Measurements from ENCODE around the gene CYB5B. TPM values are rescaled to one million over a fixed set of nuclear protein-coding genes. Genes with fewer than 3 reads are reported as not detected.

The CYB5B gene
- total RNA-seq, 3 donors from 2014 or later (not counting 1 experiment from before 2014, with no cell fraction given) = 73.1 to 106 (median 88.4) TPM

GRCh38 chr16:69451166-69451565 lies 26.7 kb downstream of the CYB5B start:
- no peaks in the 10 kb centered on the region for H3K9me3 Mint-ChIP-seq
- H3K4me3 Mint-ChIP-seq = no peak overlapping the region
- H3K27ac ChIP-seq (ENCODE audit: low read length) = no peak overlapping the region
- H3K4me1 Mint-ChIP-seq = peaks cover 52 to 58% of the 10 kb centered on the region in 2 donors
- H3K9me3 ChIP-seq (ENCODE audit: control insufficient read depth, insufficient read depth, low read length) = no peaks in the 10 kb centered on the region
- H3K36me3 ChIP-seq (ENCODE audit: control insufficient read depth, insufficient read depth, low read length) = peaks cover 32% of the 10 kb centered on the region
- H3K4me3 ChIP-seq (ENCODE audit: low read length) = no peak overlapping the region
- H3K27me3 ChIP-seq (ENCODE audit: control insufficient read depth, insufficient read depth, low read length) = no peaks in the 10 kb centered on the region
- ATAC-seq (no peak), DNase-seq (no peak)
- no peaks in the 10 kb centered on the region for H3K27me3 Mint-ChIP-seq (ENCODE audit: low read depth in 2 of 2)
- intact Hi-C loops (cut with micrococcal nuclease) = loop anchor here (10.0 kb wide), 1 partner anchor 126 kb away; no protein-coding TSS in a partner anchor
- peaks cover 27% of the 10 kb centered on the region for H3K36me3 Mint-ChIP-seq
- H3K4me1 ChIP-seq (ENCODE audit: control insufficient read depth, insufficient read depth, low read length) = peaks cover 27% of the 10 kb centered on the region
- no peak for TF ChIP-seq CTCF (IDR thresholded peaks at IDR 0.05)
- WGBS (ENCODE audit: insufficient coverage) = 74% methylated on average over 3 of the region's 4 CpGs
- H3K27ac Mint-ChIP-seq = peak overlapping the region; percentile 63 to 70

GRCh38 chr16:69453936-69454335 lies 29.5 kb downstream of the CYB5B start:
- Mint-ChIP-seq H3K9me3 (no peaks in the 10 kb centered on the region), H3K4me1 (peaks cover 66 to 73% of the 10 kb centered on the region in 2 donors), H3K4me3 (peak overlapping the region; percentile 87), H3K27me3 (ENCODE audit: low read depth in 2 of 2) (no peaks in the 10 kb centered on the region), H3K27ac (peak overlapping the region; percentile 94 to 96), H3K36me3 (peaks cover 14% of the 10 kb centered on the region)
- intact Hi-C loops (cut with micrococcal nuclease) = loop anchor here (1.0 to 10.0 kb wide), 2 partner anchors 10 to 129 kb away; no protein-coding TSS in a partner anchor
- DNase-seq (no peak), ATAC-seq (peak; percentile 52 to 64 (median 59))
- no peaks in the 10 kb centered on the region for H3K27me3 ChIP-seq (ENCODE audit: control insufficient read depth, insufficient read depth, low read length)
- H3K4me1 ChIP-seq (ENCODE audit: control insufficient read depth, insufficient read depth, low read length) = peaks cover 31% of the 10 kb centered on the region
- H3K27ac ChIP-seq (ENCODE audit: low read length) = peak overlapping the region; percentile 94
- H3K4me3 ChIP-seq (ENCODE audit: low read length) = no peak overlapping the region
- WGBS (ENCODE audit: insufficient coverage) = no CpG with 5 or more reads among the region's 1 CpG
- no peaks in the 10 kb centered on the region for H3K9me3 ChIP-seq (ENCODE audit: control insufficient read depth, insufficient read depth, low read length)
- H3K36me3 ChIP-seq (ENCODE audit: control insufficient read depth, insufficient read depth, low read length) = peaks cover 24% of the 10 kb centered on the region
- TF ChIP-seq CTCF (IDR thresholded peaks at IDR 0.05) = no peak

DNA sequence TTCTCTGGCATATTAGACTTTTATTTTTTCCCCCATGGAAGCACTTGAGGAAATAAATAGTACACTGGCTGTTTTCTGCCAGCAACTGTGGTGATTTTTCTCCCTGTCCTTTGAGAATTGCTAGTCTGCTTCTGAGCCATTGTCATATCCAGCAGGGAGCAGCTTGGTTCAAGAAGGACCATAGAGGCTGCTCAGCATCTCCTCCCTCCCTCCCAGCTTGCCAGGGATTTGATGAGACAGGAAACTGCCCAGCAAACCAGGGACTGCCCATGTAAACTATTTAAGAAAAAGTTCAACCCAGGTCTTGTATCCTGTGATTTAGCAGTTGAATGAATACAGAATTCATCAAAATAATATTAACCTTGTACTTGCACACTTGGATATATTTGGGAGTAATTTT lies 39.5 kb downstream of the CYB5B start:
- Mint-ChIP-seq H3K4me3 (no peak overlapping the region), H3K36me3 (peaks cover 7% of the 10 kb centered on the region), H3K27ac (peak overlapping the region; percentile 91 to 94), H3K9me3 (no peaks in the 10 kb centered on the region), H3K27me3 (ENCODE audit: low read depth in 2 of 2) (no peaks in the 10 kb centered on the region), H3K4me1 (peaks cover 38 to 42% of the 10 kb centered on the region in 2 donors)
- peaks cover 8% of the 10 kb centered on the region for H3K4me1 ChIP-seq (ENCODE audit: control insufficient read depth, insufficient read depth, low read length)
- no peak for DNase-seq
- H3K4me3 ChIP-seq (ENCODE audit: low read length) = no peak overlapping the region
- no peak for TF ChIP-seq CTCF (IDR thresholded peaks at IDR 0.05)
- ATAC-seq = no peak
- H3K9me3 ChIP-seq (ENCODE audit: control insufficient read depth, insufficient read depth, low read length) = no peaks in the 10 kb centered on the region
- intact Hi-C loops (cut with micrococcal nuclease) = loop anchor here (2.0 to 10.0 kb wide), 2 partner anchors 39 to 69 kb away; partner anchors contain the start of gene CYB5B
- H3K27me3 ChIP-seq (ENCODE audit: control insufficient read depth, insufficient read depth, low read length) = no peaks in the 10 kb centered on the region
- H3K36me3 ChIP-seq (ENCODE audit: control insufficient read depth, insufficient read depth, low read length) = peaks cover 33% of the 10 kb centered on the region
- H3K27ac ChIP-seq (ENCODE audit: low read length) = no peak overlapping the region
